HL-60 (cell line): ENCODE data around the gene CEP20.
"Not testable (repeated sequence)": the region's sequence is repeated elsewhere in the genome, so short reads cannot be mapped to it uniquely, and the experiment has no call there.

Source experiments
- DNase-seq, 2 experiments: peaks; one replicate each; pipeline ENCODE4 v3.0.0-alpha.2; 2010 to 2020; ENCODE audit warnings: low read depth in 1 of 2, low spot score in 1 of 2
- H3K27ac ChIP-seq: fragments of 250-450 bp; sonication (Bioruptor Pico); replicated peaks from 2 replicates; pipeline ENCODE4 v1.5.1; 2020; ENCODE audit warnings: mild to moderate bottlenecking, moderate library complexity
- H3K27me3 ChIP-seq: fragments of 250-450 bp; sonication (Bioruptor Pico); 2 replicates; pipeline ENCODE4 v1.5.1; 2021; ENCODE audit warnings: mild to moderate bottlenecking, moderate library complexity; ENCODE audit not compliant: insufficient read depth, poor library complexity, severe bottlenecking
- H3K4me3 ChIP-seq: replicated peaks from 2 replicates; pipeline ENCODE4 v1.5.1; 2011; ENCODE audit warnings: mild to moderate bottlenecking, control low read depth, low read length; ENCODE audit not compliant: insufficient read depth
- CTCF ChIP-seq: IDR thresholded peaks from one replicate; pipeline ENCODE4 v1.5.1; 2011; ENCODE audit warnings: low read length, control low read depth, inconsistent platforms; ENCODE audit not compliant: insufficient read depth
- GABPA ChIP-seq: IDR thresholded peaks from 2 replicates; pipeline ENCODE4 v1.6.1; 2012; ENCODE audit warnings: low read depth
- POLR2AphosphoS5 ChIP-seq: IDR thresholded peaks from 2 replicates; pipeline ENCODE4 v1.6.1; 2012; ENCODE audit warnings: low read depth
- REST ChIP-seq: IDR thresholded peaks from 2 replicates; pipeline ENCODE4 v1.6.1; 2012; ENCODE audit warnings: low read depth; ENCODE audit not compliant: insufficient replicate concordance
- SPI1 ChIP-seq: IDR thresholded peaks from 2 replicates; pipeline ENCODE4 v1.6.1; 2012; ENCODE audit warnings: low read depth, mild to moderate bottlenecking, borderline replicate concordance

Gene CEP20

GRCh38 chr16:15843635-15844279 lies 44.6 kb downstream of the CEP20 start:
- no peak overlapping the region for H3K27ac ChIP-seq
- H3K4me3 ChIP-seq: no peak overlapping the region
- DNase-seq: no peak
- no peaks in the 10 kb centered on the region for H3K27me3 ChIP-seq
- TF ChIP-seq POLR2AphosphoS5 (no peak), REST (no peak), GABPA (no peak), SPI1 (no peak), CTCF (no peak)

GRCh38 chr16:15839204-15839603 lies 49.2 kb downstream of the CEP20 start:
- H3K4me3 ChIP-seq, DNase-seq, H3K27me3 ChIP-seq, H3K27ac ChIP-seq: not testable (repeated sequence)

- TF ChIP-seq POLR2AphosphoS5: no peak
- TF ChIP-seq CTCF: no peak
- no peak for TF ChIP-seq GABPA
- no peak for TF ChIP-seq SPI1
- no peak for TF ChIP-seq REST
- Histone ChIP-seq H3K27ac (no peak overlapping the region), H3K27me3 (no peaks in the 10 kb centered on the region), H3K4me3 (no peak overlapping the region)
- DNase-seq: no peak
Observed at GRCh38 chr16:15837761-15838160, 50.6 kb downstream of the CEP20 start.

- no peak overlapping the region for H3K4me3 ChIP-seq
- no peaks in the 10 kb centered on the region for H3K27me3 ChIP-seq
- no peak overlapping the region for H3K27ac ChIP-seq
- TF ChIP-seq CTCF (no peak), POLR2AphosphoS5 (no peak), SPI1 (no peak), GABPA (no peak), REST (no peak)
- no peak for DNase-seq
Observed at GRCh38 chr16:15836965-15837611, 51.3 kb downstream of the CEP20 start.
